SIG-M5 (cell line): ENCODE results near the gene SSR4.
"Not testable (repeated sequence)": the region's sequence is repeated elsewhere in the genome, so short reads cannot be mapped to it uniquely, and the experiment has no call there.

ENCODE experiments used
- DNase-seq: peaks from one replicate; lab custom pipeline; 2025; lab: John Stamatoyannopoulos, UW

The SSR4 gene

GRCh38 chrX:153806999-153807575 is 12.6 kb downstream of the SSR4 start:
- DNase-seq: no peak

- no peak for DNase-seq
Measured at GRCh38 chrX:153807976-153808375, 13.5 kb downstream of the SSR4 start.

- DNase-seq: no peak
Measured at GRCh38 chrX:153812220-153812619, 17.8 kb downstream of the SSR4 start.

- DNase-seq: no peak
Measured at GRCh38 chrX:153813161-153813560, 18.7 kb downstream of the SSR4 start.

GRCh38 chrX:153814591-153815315 is 20.3 kb downstream of the SSR4 start:
- DNase-seq: no peak

- no peak for DNase-seq
Measured at GRCh38 chrX:153816831-153817690, 22.6 kb downstream of the SSR4 start.

- not testable (repeated sequence) for DNase-seq
Measured at GRCh38 chrX:153818064-153818463, 23.6 kb downstream of the SSR4 start.

- DNase-seq: no peak
Measured at GRCh38 chrX:153818571-153819383, 24.3 kb downstream of the SSR4 start.

- no peak for DNase-seq
Measured at GRCh38 chrX:153819384-153820040, 25.0 kb downstream of the SSR4 start.

GRCh38 chrX:153820601-153821000 is 26.1 kb downstream of the SSR4 start:
- DNase-seq: no peak

- DNase-seq: no peak
Measured at GRCh38 chrX:153821066-153821465, 26.6 kb downstream of the SSR4 start.

- no peak for DNase-seq
Measured at GRCh38 chrX:153824348-153824747, 29.9 kb downstream of the SSR4 start.

- DNase-seq: no peak
Measured at GRCh38 chrX:153825042-153825441, 30.6 kb downstream of the SSR4 start.

- no peak for DNase-seq
Measured at GRCh38 chrX:153827016-153827415, 32.5 kb downstream of the SSR4 start.

- no peak for DNase-seq
Measured at GRCh38 chrX:153827903-153828302, 33.4 kb downstream of the SSR4 start.

- DNase-seq: no peak
Measured at GRCh38 chrX:153828308-153828707, 33.8 kb downstream of the SSR4 start.

GRCh38 chrX:153828723-153829548 is 34.5 kb downstream of the SSR4 start:
- no peak for DNase-seq

- DNase-seq: no peak
Measured at GRCh38 chrX:153829549-153829798, 35.0 kb downstream of the SSR4 start.

GRCh38 chrX:153829799-153830639 is 35.6 kb downstream of the SSR4 start, which contains the start of gene PDZD4:
TSS of gene PDZD4 (minus strand) at chrX:153830544. CDS start at chrX:153830298, 246 bp downstream.
- no peak for DNase-seq
